ENCODE measurements around the gene TAGLN2.

GRCh38 chr1:159951551-159951950, 26.2 kb upstream of the TAGLN2 start:
- TF ChIP-seq MAZ (CRISPR knock-in tag; conservative IDR thresholded peaks at IDR 0.05 in 1 of 2, IDR thresholded peaks at IDR 0.05 in 1 of 2) (no peak), CTCF (IDR thresholded peaks at IDR 0.05 in 2 of 3, conservative IDR thresholded peaks at IDR 0.05 in 1 of 3; ENCODE audit: insufficient read depth in 2 of 3, low read depth in 1 of 3, low read length in 3 of 3) (no peak), EZH2 (IDR thresholded peaks at IDR 0.05; ENCODE audit: borderline replicate concordance, low read depth, low read length) (no peak), GABPB1 (CRISPR knock-in tag; IDR thresholded peaks at IDR 0.05) (no peak), EP300 (IDR thresholded peaks at IDR 0.05; ENCODE audit: low read length) (no peak), NFXL1 (CRISPR knock-in tag; IDR thresholded peaks at IDR 0.05) (no peak), POLR2AphosphoS2 (IDR thresholded peaks at IDR 0.05; ENCODE audit: low read length) (no peak), NR2C2 (CRISPR knock-in tag; IDR thresholded peaks at IDR 0.05) (no peak), NR2C2 (tag; IDR thresholded peaks at IDR 0.05) (no peak), ZNF717 (CRISPR knock-in tag; IDR thresholded peaks at IDR 0.05) (no peak), ZNF655 (CRISPR knock-in tag; IDR thresholded peaks at IDR 0.05) (no peak), CEBPB (tag; IDR thresholded peaks at IDR 0.05) (no peak)
